GM19452 (cell line): Measurements from ENCODE around the gene TMLHE.
A peak's percentile ranks its signal among the peaks of the same experiment; 100 is the strongest.
"Not testable (repeated sequence)": the region's sequence is repeated elsewhere in the genome, so short reads cannot be mapped to it uniquely, and the experiment has no call there.

Experiments used
- ATAC-seq: cut with Tn5 transposase; IDR thresholded peaks from one replicate; pipeline ENCODE4 v1.9.1; 2021; ENCODE audit not compliant: unreplicated experiment

TMLHE gene, protein sequence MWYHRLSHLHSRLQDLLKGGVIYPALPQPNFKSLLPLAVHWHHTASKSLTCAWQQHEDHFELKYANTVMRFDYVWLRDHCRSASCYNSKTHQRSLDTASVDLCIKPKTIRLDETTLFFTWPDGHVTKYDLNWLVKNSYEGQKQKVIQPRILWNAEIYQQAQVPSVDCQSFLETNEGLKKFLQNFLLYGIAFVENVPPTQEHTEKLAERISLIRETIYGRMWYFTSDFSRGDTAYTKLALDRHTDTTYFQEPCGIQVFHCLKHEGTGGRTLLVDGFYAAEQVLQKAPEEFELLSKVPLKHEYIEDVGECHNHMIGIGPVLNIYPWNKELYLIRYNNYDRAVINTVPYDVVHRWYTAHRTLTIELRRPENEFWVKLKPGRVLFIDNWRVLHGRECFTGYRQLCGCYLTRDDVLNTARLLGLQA

GRCh38 chrX:155612312-155613224 lies at the start of gene TMLHE, which contains the start of gene SPRY3:
Gene TMLHE (minus strand): TSS chrX:155612952. CDS start chrX:155545276, 67,676 bp downstream.
Gene SPRY3 (plus strand): TSS chrX:155612586.
- peak; percentile 86 for ATAC-seq

DNA sequence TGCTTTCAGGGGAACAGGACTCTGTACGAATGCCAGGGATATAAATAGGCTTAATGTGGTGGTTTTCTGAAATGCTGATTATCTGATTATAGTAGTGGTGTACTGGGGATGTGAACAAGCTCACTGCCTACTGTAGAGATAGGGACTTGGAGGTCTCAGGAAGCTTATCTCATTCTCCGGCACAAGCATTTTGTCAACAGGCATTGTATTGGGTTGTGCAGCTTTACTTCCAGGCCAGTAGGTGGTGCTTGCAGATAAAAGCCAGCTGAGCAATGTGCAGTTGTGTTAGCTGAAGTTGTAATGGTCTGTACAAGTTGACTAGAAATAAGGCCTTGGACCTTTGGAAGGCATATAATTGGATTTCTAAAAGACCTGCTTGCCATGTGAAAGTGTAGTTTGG lies 49.5 kb upstream of the TMLHE start:
- no peak for ATAC-seq

DNA sequence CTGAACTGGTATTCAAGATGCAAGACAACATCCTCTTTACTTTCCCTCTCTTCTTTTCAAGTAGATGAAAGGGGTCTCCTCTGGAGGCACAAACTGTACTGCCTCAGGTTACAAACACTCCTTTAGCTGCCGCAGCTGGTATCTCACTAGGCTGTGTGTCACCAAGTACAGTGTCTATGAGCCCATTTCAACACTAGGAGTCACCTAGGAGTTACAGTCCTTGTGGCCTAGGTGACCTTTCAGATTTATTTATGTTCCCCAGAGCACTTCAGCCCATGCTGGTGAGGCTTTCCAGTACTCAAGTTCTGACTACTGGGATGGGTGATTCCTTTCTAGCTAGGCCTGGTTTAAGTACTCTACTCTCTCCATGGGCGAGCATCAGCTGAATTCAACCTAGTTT lies 32.4 kb upstream of the TMLHE start:
- no peak for ATAC-seq

- no peak for ATAC-seq
Measured at GRCh38 chrX:155643240-155643639, 30.5 kb upstream of the TMLHE start.

GRCh38 chrX:155641371-155641770 lies 28.6 kb upstream of the TMLHE start:
- ATAC-seq: not testable (repeated sequence)

DNA sequence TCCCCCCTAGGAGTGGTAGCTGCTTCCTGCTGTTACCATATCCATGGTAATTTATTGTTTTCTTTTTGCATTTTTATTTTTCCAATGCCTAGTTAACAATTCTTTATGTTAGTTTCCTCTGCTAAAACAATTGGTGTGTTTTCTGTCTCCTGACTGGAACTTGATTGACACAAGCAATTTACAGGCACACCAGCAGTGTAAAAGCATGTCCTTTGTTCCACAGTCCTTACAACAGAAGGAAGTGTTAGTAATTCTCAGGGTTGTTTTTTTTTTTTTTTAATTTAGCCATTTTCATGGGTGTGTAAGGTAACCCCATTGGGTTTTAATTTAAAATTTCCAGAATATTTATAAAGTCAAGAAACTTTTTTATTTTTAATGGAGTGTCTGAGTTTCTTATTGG lies 25.0 kb upstream of the TMLHE start:
- no peak for ATAC-seq

DNA sequence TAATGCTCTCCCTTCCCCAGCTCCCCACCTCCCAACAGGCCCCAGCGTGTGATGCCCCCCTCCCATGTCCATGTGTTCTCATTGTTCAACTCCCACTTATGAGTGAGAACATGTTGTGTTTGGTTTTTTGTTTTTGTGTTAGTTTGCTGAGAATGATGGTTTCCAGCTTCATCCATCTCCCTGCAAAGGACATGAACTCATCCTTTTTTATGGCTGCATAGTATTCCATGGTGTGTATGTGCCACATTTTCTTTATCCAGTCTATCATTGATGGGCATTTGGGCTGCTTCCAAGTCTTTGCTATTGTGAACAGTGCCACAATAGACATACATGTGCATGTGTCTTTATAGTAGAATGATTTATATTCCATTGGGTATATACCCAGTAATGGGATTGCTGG lies 22.3 kb upstream of the TMLHE start:
- not testable (repeated sequence) for ATAC-seq

DNA sequence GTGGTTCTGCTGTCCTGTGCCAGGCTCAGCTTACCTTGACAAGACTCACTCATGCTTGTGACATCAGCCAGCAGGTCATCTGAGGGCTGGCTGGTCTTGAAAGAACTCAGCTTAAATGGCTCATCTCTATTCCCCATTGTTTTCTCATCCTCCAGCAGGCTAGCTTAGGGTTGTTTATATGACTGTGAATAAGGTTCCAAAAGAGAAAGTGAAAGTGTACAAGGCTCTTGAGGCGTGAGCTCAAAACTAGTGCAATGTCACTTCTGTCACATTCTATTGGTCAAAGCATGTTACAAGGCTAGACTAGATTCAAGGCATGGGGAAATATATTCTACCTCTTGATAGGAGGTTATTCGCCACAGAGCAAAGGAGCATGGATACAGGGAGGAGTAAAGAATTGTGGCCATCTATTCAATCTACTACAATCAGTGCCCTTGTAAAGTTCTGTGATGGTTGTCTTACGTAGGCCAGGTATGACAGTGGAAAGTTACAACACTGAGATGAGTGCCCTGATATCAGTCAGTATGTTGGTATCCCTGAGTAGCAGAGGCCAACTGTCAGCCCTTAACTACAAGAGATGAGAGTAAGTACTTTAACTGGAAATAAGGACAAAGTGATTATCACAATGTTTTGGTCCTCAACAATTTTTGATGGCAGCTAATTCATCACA lies 19.8 kb upstream of the TMLHE start:
- no peak for ATAC-seq

GRCh38 chrX:155620110-155620509 lies 7.4 kb upstream of the TMLHE start:
- ATAC-seq: not testable (repeated sequence)

GRCh38 chrX:155615938-155616337 lies 3.2 kb upstream of the TMLHE start:
- ATAC-seq: no peak

GRCh38 chrX:155613927-155614559 lies 1.3 kb upstream of the TMLHE start:
- ATAC-seq: no peak

DNA sequence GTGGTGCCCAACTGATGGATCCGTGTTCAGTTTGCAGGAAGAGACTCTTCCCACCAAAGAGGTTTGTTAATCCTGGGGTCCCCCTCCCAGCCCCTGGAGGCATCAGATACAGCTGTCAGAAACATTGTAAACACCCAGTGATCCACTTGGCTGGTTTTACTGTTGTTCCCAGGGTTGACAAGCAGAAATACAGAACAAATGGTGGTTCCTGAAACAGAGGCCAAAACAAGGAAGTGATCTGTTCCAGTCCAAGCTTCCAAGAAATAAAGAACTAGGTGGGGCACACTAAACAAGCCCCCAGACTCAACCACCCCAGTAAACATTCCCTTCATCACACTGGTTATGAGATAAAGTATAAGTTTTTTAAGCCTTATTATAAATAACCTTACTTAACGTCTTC lies 1.4 kb downstream of the TMLHE start:
- no peak for ATAC-seq

DNA sequence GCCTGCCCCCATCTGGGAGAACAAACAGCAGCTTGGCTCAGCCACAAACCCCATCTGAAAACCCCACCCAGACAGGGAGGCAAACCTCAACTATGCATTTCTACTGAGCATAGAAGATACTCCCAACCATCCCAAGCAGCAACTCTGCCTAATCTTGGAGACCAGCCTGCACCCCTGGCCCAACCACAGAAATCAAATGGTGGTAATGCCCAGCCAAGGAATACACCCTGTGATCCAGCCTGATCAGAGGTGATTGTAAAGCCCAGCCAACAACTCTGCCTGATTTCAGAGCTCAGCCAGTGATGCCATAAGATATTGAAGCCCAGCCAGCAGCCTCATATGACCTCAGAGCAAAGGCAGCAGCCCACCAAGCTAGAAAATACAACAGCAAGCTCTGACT lies 19.8 kb downstream of the TMLHE start:
- ATAC-seq: no peak

GRCh38 chrX:155592331-155592730 lies 20.4 kb downstream of the TMLHE start:
- ATAC-seq: no peak

DNA sequence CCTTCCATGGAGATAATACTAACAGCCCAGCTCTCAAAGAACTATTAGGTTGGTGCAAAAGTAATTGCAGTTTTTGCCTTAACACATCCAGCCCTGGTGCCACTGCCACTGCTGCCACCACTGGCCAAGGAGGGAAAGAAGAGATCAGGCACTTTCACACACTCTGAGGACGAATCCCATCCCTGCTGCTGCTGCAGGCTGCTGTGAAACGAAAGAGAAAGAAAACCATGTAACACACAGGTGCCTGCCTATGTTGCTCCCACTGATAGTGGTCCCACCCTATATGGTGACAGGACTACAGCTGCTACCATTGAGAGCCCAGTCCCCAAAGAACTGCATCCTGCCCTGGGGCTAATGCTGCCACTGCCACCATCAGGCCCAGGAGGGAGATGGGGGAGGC lies 35.1 kb downstream of the TMLHE start:
- no peak for ATAC-seq

DNA sequence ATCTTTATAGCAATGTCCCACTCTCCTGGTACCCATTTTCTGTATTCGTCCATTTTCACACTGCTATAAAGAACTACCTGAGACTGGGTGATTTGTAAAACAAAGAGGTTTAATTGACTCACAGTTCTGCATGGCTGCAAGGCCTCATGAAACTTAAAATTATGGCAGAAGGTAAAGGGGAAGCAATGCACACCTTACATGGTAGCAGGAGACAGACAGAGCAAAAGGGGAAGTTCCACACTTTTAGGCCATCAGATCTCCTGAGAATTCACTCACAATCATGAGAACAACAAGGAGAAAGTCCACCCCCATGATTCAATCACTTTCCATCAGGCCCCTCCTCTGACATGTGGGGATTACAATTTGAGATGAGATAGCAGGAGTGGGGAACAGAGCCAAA lies 49.7 kb downstream of the TMLHE start:
- ATAC-seq: no peak

- no peak for ATAC-seq
Measured at GRCh38 chrX:155544881-155545280, 67.9 kb downstream of the TMLHE start.

DNA sequence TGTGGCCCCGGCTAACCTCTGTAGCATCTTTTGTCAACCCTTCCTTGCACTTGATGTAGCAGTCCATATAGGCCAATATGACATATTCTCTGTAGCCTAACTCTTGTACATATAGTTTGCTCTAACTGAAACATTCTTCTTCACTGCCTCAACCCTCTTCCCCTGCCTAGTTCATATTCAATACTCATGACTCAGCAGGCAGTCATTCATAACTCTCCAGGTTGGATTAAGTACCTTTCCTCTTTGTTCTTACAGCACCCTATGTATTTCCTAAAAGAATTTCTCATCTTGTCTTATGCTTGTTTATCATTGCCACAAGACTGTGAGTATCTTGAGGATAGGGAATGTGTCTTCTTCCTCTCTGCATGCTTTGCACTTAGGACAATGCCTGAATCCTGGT lies 76.9 kb downstream of the TMLHE start:
- ATAC-seq: no peak

DNA sequence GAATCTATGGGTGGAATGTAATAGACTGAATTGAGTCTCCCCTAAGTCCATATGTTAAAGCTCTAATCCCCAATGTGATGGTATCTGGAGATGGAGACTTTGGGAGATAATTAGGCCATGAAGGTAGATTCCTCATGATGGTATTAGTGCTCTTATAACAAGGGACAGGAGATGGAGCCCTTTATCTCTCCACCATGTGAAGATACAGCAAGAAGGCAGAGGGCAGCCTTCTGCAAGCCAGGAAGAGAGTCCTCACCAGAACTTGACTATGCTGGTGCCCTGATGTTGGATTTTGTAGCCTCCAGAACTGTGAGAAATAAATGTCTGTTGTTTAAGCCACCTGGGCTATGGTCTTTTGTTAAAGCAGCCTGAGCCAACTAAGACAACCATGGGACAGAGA lies 78.0 kb downstream of the TMLHE start:
- no peak for ATAC-seq

GRCh38 chrX:155527023-155527422 lies 85.7 kb downstream of the TMLHE start:
- ATAC-seq: not testable (repeated sequence)

GRCh38 chrX:155514225-155514624 lies 98.5 kb downstream of the TMLHE start:
- ATAC-seq: no peak
